NCI-H187 treated with DMSO at 0.1 percent for 48 hours (cell line): ENCODE measurements around the gene OSBPL8.
"Not testable (repeated sequence)": the region's sequence is repeated elsewhere in the genome, so short reads cannot be mapped to it uniquely, and the experiment has no call there.

ENCODE experiments used
- DNase-seq: peaks from one replicate; lab custom pipeline; 2025; lab: John Stamatoyannopoulos, UW

The OSBPL8 gene

GRCh38 chr12:76420222-76420621, 139.3 kb downstream of the OSBPL8 start:
- DNase-seq = no peak

GRCh38 chr12:76417116-76417515, 142.5 kb downstream of the OSBPL8 start:
- no peak for DNase-seq

GRCh38 chr12:76413121-76413520, 146.4 kb downstream of the OSBPL8 start:
- DNase-seq = no peak

GRCh38 chr12:76410781-76411180, 148.8 kb downstream of the OSBPL8 start:
- no peak for DNase-seq

- no peak for DNase-seq
These were observed 149.2 kb downstream of the OSBPL8 start for GRCh38 chr12:76410371-76410770.

GRCh38 chr12:76409074-76409473, 150.5 kb downstream of the OSBPL8 start:
- DNase-seq = no peak

- no peak for DNase-seq
These were observed 151.9 kb downstream of the OSBPL8 start for GRCh38 chr12:76407710-76408109.

GRCh38 chr12:76402259-76402658, 157.3 kb downstream of the OSBPL8 start:
- no peak for DNase-seq

GRCh38 chr12:76400136-76400535, 159.4 kb downstream of the OSBPL8 start:
- DNase-seq = no peak

GRCh38 chr12:76399040-76399439, 160.5 kb downstream of the OSBPL8 start:
- DNase-seq = no peak

- DNase-seq = no peak
These were observed 161.5 kb downstream of the OSBPL8 start for GRCh38 chr12:76398106-76398505.

- no peak for DNase-seq
These were observed 168.1 kb downstream of the OSBPL8 start for GRCh38 chr12:76391461-76391860.

GRCh38 chr12:76387614-76388013, 172.0 kb downstream of the OSBPL8 start:
- DNase-seq = no peak

GRCh38 chr12:76384560-76384959, 175.0 kb downstream of the OSBPL8 start:
- no peak for DNase-seq

- DNase-seq = no peak
These were observed 175.6 kb downstream of the OSBPL8 start for GRCh38 chr12:76383988-76384387.

- DNase-seq = no peak
These were observed 180.3 kb downstream of the OSBPL8 start for GRCh38 chr12:76379261-76379660.

GRCh38 chr12:76376876-76377275, 182.7 kb downstream of the OSBPL8 start:
- not testable (repeated sequence) for DNase-seq

- no peak for DNase-seq
These were observed 183.6 kb downstream of the OSBPL8 start for GRCh38 chr12:76375939-76376338.

GRCh38 chr12:76375470-76375869, 184.1 kb downstream of the OSBPL8 start:
- DNase-seq = no peak

GRCh38 chr12:76374386-76375020, 185.1 kb downstream of the OSBPL8 start:
- no peak for DNase-seq

- no peak for DNase-seq
These were observed 191.3 kb downstream of the OSBPL8 start for GRCh38 chr12:76368230-76368629.

- no peak for DNase-seq
These were observed 193.4 kb downstream of the OSBPL8 start for GRCh38 chr12:76366163-76366562.

GRCh38 chr12:76364131-76364530, 195.4 kb downstream of the OSBPL8 start:
- DNase-seq = not testable (repeated sequence)

GRCh38 chr12:76360316-76360715, 199.3 kb downstream of the OSBPL8 start:
- DNase-seq = no peak
